Fibroblast of lung (primary cell): ENCODE results near the gene MEOX2.

Experiments used
- EZH2 ChIP-seq: IDR thresholded peaks from 2 replicates; pipeline ENCODE4 v1.5.1; 2012; ENCODE audit warnings: low read length, control low read depth, mild to moderate bottlenecking; ENCODE audit errors: missing control alignments
- TF ChIP-seq, protein P1 (sequence below), 2 donors: IDR thresholded peaks in 1 of 2; conservative IDR thresholded peaks in 1 of 2; 1 replicate in 1 of 2; 2 replicates in 1 of 2; pipeline ENCODE4 v1.5.1; 2011 to 2012; ENCODE audit warnings: low read length in 2 of 2, control low read depth in 1 of 2, inconsistent platforms in 1 of 2, low read depth in 1 of 2, mild to moderate bottlenecking in 1 of 2

DNA sequence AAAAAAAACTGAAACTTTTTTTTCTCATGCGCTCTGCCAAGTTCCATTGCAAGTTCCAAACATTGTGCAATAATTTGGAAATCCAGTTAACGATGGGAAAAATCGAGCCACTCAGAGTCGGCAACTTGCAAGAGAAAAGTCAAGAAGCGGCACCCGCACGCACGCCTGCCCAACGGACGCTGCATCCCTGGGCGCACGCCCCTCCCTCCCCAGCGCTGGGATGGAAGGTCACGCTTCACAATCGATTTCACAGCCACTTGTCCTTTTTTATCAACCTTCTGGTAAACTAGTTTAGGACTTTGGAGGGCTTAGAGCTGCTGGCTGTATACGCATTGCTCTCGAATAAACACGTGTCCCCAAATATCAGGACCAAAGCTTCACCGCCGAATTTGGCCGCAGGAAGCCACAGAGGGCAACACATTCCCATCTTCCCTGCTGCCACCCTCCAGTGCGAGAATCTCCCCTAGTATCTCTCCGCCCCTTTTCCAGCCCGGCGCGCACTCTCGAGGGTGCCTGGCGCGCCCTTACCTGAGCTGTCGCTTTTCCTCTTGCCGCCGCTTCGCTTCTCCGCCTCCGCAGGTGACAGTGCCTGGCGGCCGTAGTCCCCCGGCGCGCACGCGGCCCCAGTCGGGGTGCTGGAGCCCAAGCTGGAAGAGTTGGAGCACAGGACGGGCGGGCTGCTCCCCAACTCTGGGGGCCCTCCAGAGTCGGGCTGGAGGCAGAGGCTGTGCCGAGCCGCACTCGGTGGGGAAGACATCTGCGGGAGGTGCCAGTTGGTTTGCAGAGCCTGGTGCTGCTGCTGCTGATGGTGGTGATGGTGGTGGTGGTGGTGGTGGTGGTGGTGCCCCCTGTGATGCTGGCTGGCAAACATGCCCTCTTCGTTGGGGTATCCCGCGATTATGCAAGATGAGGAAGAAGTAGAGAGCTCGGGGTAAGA, 857 bp downstream of the MEOX2 start:
- TF ChIP-seq, protein P1, sequence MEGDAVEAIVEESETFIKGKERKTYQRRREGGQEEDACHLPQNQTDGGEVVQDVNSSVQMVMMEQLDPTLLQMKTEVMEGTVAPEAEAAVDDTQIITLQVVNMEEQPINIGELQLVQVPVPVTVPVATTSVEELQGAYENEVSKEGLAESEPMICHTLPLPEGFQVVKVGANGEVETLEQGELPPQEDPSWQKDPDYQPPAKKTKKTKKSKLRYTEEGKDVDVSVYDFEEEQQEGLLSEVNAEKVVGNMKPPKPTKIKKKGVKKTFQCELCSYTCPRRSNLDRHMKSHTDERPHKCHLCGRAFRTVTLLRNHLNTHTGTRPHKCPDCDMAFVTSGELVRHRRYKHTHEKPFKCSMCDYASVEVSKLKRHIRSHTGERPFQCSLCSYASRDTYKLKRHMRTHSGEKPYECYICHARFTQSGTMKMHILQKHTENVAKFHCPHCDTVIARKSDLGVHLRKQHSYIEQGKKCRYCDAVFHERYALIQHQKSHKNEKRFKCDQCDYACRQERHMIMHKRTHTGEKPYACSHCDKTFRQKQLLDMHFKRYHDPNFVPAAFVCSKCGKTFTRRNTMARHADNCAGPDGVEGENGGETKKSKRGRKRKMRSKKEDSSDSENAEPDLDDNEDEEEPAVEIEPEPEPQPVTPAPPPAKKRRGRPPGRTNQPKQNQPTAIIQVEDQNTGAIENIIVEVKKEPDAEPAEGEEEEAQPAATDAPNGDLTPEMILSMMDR (conservative IDR thresholded peaks at IDR 0.05 in 1 of 2, IDR thresholded peaks at IDR 0.05 in 1 of 2; ENCODE audit: low read depth in 1 of 2, low read length in 2 of 2) = no peak
- TF ChIP-seq EZH2 = peak; percentile 59
